ENCODE measurements around the gene ADAMTS2.

The ADAMTS2 gene

DNA sequence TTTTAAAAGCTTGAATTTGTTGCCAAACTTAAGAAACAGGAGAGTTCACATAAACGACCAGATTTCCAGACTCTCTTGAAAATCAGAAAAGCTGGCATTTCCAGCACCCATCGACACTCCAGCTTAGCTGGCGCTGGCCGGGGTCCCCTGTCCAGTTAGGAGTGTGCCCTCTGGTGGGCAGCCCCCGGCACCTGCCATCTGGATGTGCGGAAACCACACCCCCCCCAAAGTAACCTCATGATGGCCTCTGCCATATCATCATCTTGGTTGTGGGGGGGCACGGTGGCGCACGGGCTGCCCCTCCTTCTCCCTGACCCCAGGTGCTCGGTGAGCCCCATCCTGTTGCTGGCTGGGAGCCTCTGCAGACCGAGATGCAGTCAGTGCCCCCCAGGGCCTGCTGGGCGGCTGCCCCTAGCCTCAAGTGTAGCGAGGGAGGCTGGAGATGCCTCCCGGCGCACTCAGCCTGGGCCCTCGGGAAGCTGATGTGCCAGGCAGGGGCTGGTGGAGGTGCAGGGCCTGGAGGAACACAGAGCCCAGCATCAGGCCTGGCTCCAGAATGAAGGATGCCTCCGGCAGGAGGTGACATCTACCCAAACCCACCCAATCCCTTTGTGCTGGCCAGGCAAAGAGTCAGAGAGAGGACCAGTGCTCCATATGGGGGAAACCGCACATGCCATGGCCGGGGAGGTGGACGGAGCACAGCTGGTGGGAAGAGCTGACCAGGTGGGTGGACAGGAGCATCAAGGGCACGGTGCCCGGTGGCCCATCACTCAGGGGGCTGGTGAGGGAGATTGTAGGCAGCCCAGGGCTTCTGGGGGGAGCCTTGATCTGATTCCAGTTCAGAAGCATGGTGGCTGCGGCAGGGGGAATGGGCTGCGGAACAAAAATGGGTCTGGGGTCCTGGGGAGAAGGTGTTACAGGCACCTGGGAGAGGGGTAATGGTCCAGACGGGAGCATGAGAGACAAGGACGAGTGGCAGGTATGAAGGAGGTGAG is 70.6 kb downstream of the ADAMTS2 start:
- peak in 4 of 10 donors; percentile 25 to 85 (median 77) for DNase-seq
- intact Hi-C loops (cut with DNase I) = no loop called here

DNA sequence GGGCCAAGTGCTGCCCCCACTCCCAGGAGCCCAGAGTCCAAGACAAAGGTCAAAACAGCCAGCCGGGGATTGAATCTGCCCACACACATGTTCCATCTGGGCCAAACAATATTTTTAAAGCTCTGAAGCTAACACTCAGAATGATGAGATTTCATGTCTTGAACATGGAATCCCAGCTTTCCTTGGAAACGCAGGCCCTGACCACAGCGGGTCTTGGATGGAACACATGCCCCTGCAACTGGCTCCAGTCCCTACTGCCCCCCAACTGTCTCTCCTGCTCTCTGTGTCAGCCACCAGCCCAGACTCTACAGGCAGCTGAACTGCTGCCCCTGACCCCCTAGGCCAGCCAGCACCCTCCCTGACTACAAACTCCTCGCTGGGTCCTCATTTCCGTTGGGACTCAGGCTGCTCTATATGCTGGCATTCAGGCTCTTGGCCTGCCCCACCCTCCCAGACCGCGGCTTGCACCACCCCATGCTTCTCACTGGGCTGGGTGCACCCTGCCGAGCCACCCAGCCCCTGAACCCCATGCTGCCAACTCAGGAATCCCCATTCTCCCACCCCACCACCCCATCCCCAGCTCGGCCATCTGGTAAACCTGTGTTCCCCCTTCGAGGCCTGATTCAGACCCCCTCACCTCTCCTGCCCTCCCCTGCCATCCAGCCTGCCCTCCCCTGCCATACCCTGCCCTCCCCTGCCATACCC is 71.7 kb downstream of the ADAMTS2 start:
- intact Hi-C loops (cut with DNase I) = no loop called here
- peak in 4 of 10 donors; percentile 5 to 70 (median 54) for DNase-seq

DNA sequence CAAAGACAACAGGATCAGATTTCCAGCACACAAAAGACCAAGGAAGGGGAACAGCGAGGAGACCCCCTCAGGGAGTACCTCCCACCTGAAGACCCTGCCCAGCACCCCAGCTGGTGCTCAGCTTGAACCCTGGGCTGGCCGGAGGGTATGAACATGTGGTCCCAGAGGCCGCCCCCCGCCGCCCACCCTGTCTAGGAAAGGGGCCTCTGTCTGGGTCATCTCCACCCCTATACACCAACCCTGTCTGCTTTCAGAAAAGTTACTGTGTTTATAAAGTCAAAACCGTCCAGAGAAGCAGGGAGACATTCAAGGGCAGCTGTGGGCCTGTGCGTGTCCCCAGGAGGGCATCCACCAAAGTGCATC is 72.2 kb downstream of the ADAMTS2 start:
- DNase-seq = peak in 2 of 10 donors; percentile 6 to 26
- intact Hi-C loops (cut with DNase I) = no loop called here

DNA sequence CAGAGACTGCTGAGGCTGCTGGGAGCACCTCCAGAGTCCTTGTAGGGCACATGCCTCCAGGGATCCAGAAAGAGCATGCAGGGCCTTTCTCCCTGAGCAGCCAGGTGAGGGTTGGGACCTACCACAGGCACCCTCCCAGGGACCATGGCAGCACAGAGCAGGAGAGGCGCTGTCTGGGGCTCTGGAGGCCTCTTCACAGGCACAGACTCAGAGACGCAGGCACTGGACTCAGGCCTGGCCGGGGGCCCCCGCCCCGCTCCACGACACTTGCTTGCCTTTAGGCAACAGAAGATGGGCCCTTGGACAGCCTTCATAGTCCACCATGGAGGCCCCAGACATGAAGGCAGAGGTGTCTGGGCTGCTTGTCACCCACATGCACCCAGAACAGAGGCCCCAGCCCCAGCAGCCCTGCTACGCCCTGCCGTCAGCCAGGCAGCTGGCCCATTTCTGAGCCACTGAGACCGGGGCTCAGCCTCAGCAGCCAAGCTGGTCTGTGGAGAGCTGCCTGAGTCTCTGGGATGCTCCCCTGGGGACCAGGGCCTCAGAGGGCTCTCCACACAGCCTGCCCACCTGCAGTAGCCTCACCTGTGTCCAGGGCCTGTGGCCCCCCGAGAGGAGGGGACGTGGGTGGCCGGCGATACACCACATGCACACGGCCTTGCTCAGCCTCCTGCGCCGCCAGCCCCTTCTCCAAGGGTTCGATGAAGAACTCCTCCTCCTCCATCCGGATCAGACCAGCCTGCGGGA is 72.8 kb downstream of the ADAMTS2 start:
- intact Hi-C loops (cut with DNase I) = no loop called here
- DNase-seq = peak in 5 of 10 donors; percentile 4 to 74 (median 50)

DNA sequence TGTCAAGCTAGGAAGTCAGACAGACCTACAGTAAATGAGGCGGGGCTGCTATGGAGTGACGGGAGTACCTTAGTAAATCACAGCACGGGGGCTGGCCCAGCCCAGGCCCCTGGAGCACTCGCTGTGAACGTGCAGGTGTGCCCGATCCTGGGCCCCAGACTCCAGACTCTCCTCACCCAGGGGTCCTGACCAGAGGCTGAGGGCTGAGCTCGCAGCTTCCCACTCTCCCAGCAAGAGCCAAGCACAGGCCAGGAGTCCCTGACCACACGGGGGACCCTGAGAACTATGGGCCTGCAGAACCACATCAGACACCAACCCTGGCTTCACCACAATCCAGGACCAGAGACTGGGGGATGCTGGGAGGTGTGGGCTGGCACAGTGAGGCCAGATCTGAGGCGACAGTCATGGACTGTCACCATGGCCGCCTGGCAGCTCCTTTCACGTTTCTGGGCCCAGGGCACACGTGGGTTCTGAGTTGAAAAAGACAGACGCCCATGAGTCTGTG is 73.4 kb downstream of the ADAMTS2 start:
- DNase-seq = peak in 6 of 10 donors; percentile 3 to 51 (median 24)
- intact Hi-C loops (cut with DNase I) = no loop called here

GRCh38 chr5:179271428-179271734 is 73.9 kb downstream of the ADAMTS2 start:
- no peak for DNase-seq
- intact Hi-C loops (cut with DNase I) = no loop called here

DNA sequence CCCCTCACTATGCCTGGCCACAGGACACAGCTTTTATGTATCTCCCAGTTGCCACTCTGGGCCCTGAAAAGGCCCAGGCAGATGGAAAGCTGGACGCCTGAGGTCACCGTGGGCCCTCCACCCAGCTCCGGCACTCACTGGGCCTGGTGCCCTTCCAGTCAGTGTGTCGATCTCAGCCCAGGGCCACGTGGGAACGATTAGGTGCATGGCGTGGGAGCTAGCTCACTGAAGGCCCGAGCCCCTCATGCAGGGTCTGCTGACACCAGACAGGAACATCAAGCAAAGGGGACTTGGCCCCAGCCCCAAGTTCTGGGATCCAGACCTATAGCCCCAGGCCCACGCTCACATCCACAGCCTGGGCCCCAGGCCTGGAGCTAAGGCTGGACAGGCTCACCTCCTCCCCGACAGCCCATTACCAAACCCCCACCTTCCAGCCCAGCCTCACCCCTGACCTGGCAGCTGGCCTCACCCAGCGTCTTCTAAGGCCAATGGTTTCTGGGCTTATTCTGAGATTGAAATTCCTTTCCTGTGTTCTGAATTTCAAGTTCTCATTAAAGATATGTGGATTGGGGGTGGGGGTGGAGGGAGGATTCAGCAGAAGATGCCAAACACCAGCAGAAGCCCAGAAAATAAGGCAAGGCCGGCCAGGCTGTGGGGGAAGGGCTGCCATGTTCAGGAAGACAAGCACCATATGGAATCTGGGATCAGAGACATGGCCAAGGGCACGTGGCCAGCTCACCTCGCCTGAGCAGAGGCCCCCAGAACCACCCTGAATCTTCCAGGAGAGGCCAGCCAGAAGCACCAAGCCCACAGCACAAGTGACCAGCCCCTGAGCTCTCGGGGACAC is 74.5 kb downstream of the ADAMTS2 start:
- peak in 6 of 10 donors; percentile 4 to 75 (median 42) for DNase-seq
- intact Hi-C loops (cut with DNase I) = no loop called here

GRCh38 chr5:179269781-179270543 is 75.3 kb downstream of the ADAMTS2 start:
- intact Hi-C loops (cut with DNase I) = no loop called here

GRCh38 chr5:179268966-179269693 is 76.1 kb downstream of the ADAMTS2 start:
- intact Hi-C loops (cut with DNase I) = no loop called here
- DNase-seq = peak in 6 of 10 donors; percentile 3 to 52 (median 6)

More at GRCh38 chr5:179269781-179270543, 75.3 kb downstream of the ADAMTS2 start:
- DNase-seq = peak in 6 of 10 donors; percentile 3 to 55 (median 21)

GRCh38 chr5:179268399-179268952 is 76.8 kb downstream of the ADAMTS2 start:
- peak in 7 of 10 donors; percentile 1 to 68 (median 10) for DNase-seq
- intact Hi-C loops (cut with DNase I) = no loop called here

DNA sequence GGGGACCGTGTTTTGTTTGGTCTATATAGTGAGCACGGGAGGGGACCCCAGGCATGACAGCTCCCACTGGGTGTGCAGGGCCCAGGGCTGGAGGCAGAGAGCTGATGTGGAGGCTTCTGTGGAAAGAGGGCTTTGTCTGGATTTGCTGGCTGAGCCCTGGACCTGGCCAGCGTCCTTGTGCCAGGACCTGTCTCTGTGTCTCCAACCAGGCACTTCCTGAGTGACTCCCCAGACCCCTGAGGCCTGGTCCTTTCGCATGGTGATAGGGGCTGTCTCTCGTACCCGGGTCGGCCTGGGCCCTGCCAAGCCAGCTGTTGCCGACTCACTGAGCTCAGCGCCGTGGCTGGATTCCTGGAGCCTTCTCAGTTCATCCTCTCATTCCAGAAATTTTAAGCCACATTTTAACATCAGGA is 77.6 kb downstream of the ADAMTS2 start:
- DNase-seq = peak in 7 of 10 donors; percentile 3 to 68 (median 13)
- intact Hi-C loops (cut with DNase I) = no loop called here

DNA sequence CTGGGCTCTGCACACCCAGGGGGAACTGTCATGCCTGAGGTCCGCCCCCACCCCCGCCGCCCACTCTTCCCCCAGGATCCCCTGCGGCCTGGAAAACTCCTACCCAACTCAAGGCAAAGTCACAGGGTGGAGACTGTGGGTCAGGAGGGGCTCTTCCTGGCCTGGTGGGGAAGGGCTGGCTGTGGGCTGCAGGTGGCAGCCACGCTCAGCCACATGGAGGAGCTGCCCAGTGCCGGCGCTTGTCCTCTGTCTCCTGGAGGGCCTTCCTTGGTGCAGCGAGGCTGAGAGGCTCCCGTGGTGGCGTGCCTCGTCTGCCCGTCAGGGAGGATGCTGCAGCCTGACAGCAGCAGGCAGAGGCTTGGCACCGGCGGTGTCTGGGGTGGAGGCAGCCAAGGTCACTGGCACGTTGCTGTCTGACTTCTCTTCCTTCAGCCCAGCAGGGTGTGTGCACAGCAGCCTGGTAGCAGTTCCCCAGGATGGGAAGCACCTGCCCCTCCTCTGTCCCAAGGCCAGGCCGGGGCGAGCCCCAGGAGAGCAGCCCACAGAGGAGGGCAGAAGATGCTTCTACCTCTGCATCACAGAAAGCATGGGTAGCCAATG is 78.1 kb downstream of the ADAMTS2 start:
- DNase-seq = peak in 8 of 10 donors; percentile 5 to 75 (median 16)
- intact Hi-C loops (cut with DNase I) = no loop called here

- DNase-seq = peak in 7 of 10 donors; percentile 3 to 52 (median 17)
- intact Hi-C loops (cut with DNase I) = no loop called here
Observed at GRCh38 chr5:179266291-179267070, 78.8 kb downstream of the ADAMTS2 start.

GRCh38 chr5:179265514-179266290 is 79.6 kb downstream of the ADAMTS2 start:
- intact Hi-C loops (cut with DNase I) = no loop called here
- peak; percentile 24 to 93 (median 59) for DNase-seq

DNA sequence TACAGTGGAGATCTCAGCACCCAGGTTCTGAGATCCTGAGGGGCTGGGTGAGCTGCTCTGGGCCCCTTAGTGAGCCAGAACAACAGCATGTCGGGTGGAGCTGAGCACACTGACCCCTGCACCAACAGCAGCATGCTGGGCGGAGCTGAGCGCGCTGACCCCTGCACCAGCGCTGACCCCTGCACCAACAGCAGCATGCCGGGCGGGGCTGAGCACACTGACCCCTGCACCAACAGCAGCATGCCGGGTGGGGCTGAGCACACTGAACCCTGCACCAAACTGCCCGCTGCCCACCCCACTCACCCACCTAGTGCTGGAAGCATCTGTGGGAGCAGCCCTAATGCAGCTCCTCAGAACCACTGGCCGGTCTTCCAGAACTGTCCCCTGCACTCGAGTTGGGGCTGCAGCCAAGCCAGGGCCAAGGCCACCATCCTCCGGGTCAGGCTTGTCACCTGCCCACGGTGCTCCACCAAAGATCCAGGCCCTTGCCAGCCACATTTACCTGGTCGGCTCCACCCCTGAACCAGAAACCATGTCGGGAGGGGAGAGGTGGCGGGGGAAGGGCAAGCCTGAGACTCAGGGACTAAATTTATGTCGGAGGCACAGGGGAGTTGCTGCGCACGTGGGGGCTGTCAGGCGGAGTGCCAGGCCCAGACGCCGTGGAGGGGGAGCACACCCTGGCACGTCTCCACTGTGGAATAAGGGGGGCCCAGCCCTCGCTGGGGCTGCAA is 80.3 kb downstream of the ADAMTS2 start:
- intact Hi-C loops (cut with DNase I) = no loop called here
- DNase-seq = peak in 8 of 10 donors; percentile 3 to 85 (median 14)

Measured in posterior cingulate gyrus (tissue), 11 donors.